Measurements from ENCODE around the gene NR3C2. TPM values are rescaled to one million over a fixed set of nuclear protein-coding genes. Genes with fewer than 3 reads are reported as not detected.

NR3C2 gene
- total and polyA plus RNA-seq, 2 of the 4 experiments (the other 2 are of a cell fraction): 1.1 to 2.3 TPM

GRCh38 chr4:148332486-148332885 is 109.7 kb downstream of the NR3C2 start:
- intact Hi-C loops (cut with micrococcal nuclease): no loop called here

More at GRCh38 chr4:148332486-148332885, 109.7 kb downstream of the NR3C2 start:
- H3K9ac ChIP-seq (ENCODE audit: low read depth, low read length): no peak overlapping the region
- no peak overlapping the region for H3K27ac ChIP-seq (ENCODE audit: insufficient read depth, low read length)
- DNase-seq (no peak), ATAC-seq (ENCODE audit: low read depth) (no peak)
- H4K91ac ChIP-seq (ENCODE audit: insufficient read depth, low read depth, low read length): no peak overlapping the region
- no peak overlapping the region for H3K14ac ChIP-seq (replicated peaks; ENCODE audit: low read depth, low read length)
- TF ChIP-seq ELK1 (IDR thresholded peaks at IDR 0.05; ENCODE audit: borderline replicate concordance, low read depth, low read length) (no peak), RAD21 (IDR thresholded peaks at IDR 0.05; ENCODE audit: low read length) (no peak), CHD1 (IDR thresholded peaks at IDR 0.05; ENCODE audit: low read depth, low read length) (no peak), RCOR1 (IDR thresholded peaks at IDR 0.05; ENCODE audit: insufficient replicate concordance, low read length) (no peak), NFE2L2 (IDR thresholded peaks at IDR 0.05; ENCODE audit: low read depth, low read length) (no peak)
- H3K9me3 ChIP-seq (ENCODE audit: control insufficient read depth, insufficient read depth, low read length): no peaks in the 10 kb centered on the region
- no peak overlapping the region for H3K4ac ChIP-seq (ENCODE audit: low read depth, low read length)
- no peaks in the 10 kb centered on the region for H3K4me1 ChIP-seq (ENCODE audit: control insufficient read depth, insufficient read depth, low read length)
- H2BK15ac ChIP-seq (ENCODE audit: low read depth, low read length): no peak overlapping the region
- H2AK9ac ChIP-seq (replicated peaks; ENCODE audit: low read depth, low read length, poor library complexity): no peak overlapping the region
- H3K56ac ChIP-seq (ENCODE audit: extremely low read depth, insufficient read depth, low read length): no peak overlapping the region
- H4K20me1 ChIP-seq (ENCODE audit: insufficient read depth, low read length): no peaks in the 10 kb centered on the region
- no peak overlapping the region for H2AK5ac ChIP-seq (ENCODE audit: low read depth, low read length)
- H3K79me1 ChIP-seq (ENCODE audit: low read depth in 1 of 2, low read length in 2 of 2): no peaks in the 10 kb centered on the region
- no peak overlapping the region for H3K4me2 ChIP-seq (ENCODE audit: low read depth, low read length)
- no peak overlapping the region for H2BK5ac ChIP-seq (ENCODE audit: low read depth, low read length, poor library complexity, severe bottlenecking)
- WGBS, 2 experiments (ENCODE audit: extremely low coverage in 2 of 2, insufficient read length in 1 of 2): no CpG with 5 or more reads among the region's 2 CpGs
- H3K23ac ChIP-seq (ENCODE audit: low read depth, low read length): no peak overlapping the region
- H3K4me3 ChIP-seq (ENCODE audit: insufficient read depth, low read depth, low read length): no peak overlapping the region
- H3K9me1 ChIP-seq (ENCODE audit: insufficient read depth, low read length): no peaks in the 10 kb centered on the region
- CTCF ChIA-PET: no interaction called here
- BruUV-seq (replicated peaks): no TSS peak
- H2BK20ac ChIP-seq (ENCODE audit: low read depth, low read length): no peak overlapping the region
- in situ Hi-C loops (cut with MboI; ENCODE audit: low sequenced_read_pairs) (no loop called here), dilution Hi-C loops (cut with HindIII; ENCODE audit: low sequenced_read_pairs, unreplicated experiment) (no loop called here)
- no peak overlapping the region for H4K8ac ChIP-seq (ENCODE audit: low read depth in 2 of 2, low read length in 2 of 2)
- H4K5ac ChIP-seq (ENCODE audit: low read depth, low read length): no peak overlapping the region
- POLR2A ChIA-PET (ENCODE audit: unreplicated experiment): no interaction called here
- H3K36me3 ChIP-seq (ENCODE audit: control insufficient read depth, insufficient read depth, low read length): no peaks in the 10 kb centered on the region
- H2AFZ ChIP-seq (replicated peaks; ENCODE audit: low read length, poor library complexity): no peak overlapping the region
- no peak overlapping the region for H3K18ac ChIP-seq (ENCODE audit: low read depth, low read length)
- no peaks in the 10 kb centered on the region for H3K27me3 ChIP-seq (ENCODE audit: control insufficient read depth, insufficient read depth, low read length)
- H2BK120ac ChIP-seq (ENCODE audit: low read depth, low read length): no peak overlapping the region

All from IMR-90 (cell line).